Skin of body (tissue), 2 donors: ENCODE results near the gene AMPD2. TPM values are rescaled to one million over a fixed set of nuclear protein-coding genes. Genes with fewer than 3 reads are reported as not detected.

ENCODE experiments used
- DNase-seq: peaks from one replicate; lab custom pipeline; 2025; lab: John Stamatoyannopoulos, UW
- total RNA-seq: library from RNA; depleted of rRNA; stranded (reverse); fragments of >200 nt; gene quantifications from one replicate; pipeline ENCODE4 v1.2.3, GENCODE V29; 2014

Gene AMPD2
- total RNA-seq, 1 donor from 2014 or later, result 29.9 TPM

GRCh38 chr1:109616391-109616790 is 3.2 kb upstream of the AMPD2 start:
- DNase-seq, result no peak

GRCh38 chr1:109617291-109617801 is 2.3 kb upstream of the AMPD2 start:
- no peak for DNase-seq

DNA sequence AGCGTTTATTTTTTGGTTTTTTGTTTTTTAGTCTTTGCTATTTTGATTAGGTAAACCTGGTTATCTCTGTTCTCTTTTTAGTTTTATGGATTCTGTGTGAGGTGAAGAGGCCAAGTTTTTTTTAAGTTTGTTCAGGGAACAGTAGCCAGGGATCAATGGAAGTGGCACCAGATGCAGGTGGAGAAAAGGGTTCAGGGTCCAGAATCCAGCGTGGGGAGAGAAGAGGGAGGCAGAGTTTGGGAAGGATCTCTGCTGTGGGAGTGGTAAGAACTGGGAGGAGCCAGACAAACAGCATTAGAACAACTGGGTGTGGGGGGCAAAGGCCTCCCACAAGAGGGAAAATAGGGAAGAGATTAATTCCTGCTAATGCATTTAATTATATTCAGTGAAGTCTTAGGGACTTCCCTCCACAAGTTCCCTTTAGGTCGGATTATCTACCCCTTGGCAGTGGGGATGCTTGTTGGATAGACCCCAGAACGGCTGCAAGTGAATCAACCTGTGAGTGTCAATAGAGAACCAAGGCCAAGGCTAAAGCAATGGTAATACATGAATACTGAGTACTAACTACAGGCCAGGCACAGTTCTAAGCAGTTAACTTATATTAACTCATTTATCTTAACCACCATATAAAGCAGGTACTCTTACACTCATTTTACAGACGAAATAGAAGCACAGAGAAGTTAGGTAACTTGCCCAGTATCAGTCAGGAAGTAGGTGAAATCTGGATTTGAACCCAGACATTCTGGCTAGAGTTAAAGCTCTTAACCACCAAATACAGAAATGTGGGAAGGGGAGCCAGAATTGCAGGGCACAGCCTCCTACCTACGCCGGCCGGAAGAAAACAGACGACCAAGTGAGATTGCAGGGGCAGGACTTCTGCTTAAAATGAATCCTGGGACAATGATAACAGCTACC is 719 bp upstream of the AMPD2 start:
- no peak for DNase-seq

- peak; percentile 48 for DNase-seq
Measured at GRCh38 chr1:109620401-109620791, 759 bp downstream of the AMPD2 start.

DNA sequence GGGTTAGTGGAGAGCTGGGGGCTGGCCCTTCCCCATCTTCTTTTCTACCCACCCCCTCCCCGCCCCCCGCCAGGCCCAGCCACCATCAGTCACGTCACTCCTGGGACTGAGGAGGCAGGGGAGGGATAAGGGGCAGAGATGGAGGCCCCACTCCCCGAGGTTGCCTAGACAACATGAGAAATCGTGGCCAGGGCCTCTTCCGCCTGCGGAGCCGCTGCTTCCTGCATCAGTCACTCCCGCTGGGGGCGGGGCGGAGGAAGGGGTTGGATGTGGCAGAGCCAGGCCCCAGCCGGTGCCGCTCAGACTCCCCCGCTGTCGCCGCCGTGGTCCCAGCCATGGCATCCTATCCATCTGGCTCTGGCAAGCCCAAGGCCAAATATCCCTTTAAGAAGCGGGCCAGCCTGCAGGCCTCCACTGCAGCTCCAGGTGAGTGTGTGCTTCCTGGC is 1.2 kb downstream of the AMPD2 start:
- peak; percentile 96 for DNase-seq

GRCh38 chr1:109621379-109622136 is 1.9 kb downstream of the AMPD2 start:
- no peak for DNase-seq

DNA sequence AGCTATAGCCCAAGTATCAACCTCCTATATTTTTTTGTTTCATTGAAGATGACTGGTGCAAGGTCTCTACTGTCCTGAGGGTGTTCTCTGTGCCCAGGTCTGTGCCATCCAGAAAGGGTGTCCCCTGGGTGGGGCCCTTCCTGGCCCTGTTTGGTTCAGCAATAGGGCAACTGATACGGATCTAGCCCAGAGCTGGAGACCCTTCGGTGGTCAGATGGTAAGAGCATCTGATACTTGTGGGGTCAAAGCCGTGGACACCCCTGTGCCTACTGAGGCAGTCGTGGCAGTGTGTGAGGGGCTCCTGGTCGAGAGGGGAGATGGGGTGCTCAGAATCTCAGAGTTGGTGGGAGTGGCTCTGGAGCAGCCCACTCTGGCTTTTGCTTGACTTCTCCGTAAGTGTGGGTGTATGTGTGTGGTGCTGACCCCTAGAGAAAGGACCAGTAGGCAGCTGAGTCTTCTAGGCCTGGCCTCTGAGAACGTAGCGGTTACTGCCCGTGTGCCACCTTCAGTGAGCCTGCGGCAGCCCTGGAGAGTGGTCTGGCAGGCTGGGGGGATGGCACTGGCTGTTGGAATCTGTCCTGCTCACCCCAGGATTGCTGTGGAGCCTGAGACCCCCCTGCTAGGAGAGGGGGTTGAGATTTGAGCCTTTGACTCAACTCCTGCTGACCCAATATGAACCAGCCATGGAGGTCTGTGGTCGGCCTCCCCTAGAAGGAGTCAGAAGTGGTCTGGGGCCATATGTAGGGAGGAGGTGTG is 2.7 kb downstream of the AMPD2 start:
- no peak for DNase-seq

DNA sequence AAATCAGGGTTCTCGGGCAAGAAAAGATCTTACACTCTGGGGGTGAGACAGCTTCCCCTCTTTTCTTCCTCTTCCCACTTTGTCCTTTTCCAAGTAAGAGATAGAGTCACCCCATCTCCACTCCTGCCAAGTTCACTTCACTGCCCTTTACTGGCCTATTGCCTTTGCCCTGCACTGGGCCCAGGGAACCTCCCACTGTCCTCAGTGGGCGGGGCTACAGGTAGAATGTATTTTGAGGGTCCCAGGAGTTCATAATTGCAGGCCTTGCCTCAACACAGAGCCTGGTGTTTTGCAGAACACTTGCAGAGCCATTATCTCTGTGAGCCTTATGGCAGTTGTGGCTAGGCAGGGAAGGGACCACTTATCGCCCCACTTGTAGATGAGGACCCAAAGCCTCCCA is 3.3 kb downstream of the AMPD2 start:
- no peak for DNase-seq

DNA sequence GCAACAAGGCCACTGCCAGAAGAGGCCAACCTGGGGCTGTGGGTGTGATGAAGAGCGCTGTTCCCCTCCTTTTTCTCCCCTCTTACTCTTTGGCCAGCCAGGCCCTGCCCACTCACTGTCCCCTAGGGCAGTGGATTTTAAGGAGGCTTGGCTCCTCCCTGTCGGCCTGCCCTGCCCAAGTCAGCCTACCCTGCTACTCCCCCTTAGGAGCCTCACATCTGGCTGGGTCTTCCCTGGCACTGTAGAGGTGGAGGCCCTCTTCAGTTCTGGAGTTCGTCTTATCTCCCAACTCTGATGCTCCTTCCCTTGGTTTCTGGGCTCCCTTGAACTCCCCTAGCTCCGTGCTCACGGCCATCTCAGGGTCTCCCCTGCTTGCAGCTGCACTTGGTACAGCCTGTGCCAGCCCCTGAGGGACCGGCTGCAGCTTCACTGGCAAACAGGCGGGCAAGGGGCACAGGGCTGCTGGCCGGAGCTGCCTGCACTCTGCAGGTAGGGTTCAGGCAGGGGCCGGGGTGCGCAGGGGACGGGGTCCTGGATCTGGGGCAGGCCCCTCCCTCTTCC is 4.0 kb downstream of the AMPD2 start:
- DNase-seq, result no peak

- DNase-seq, result no peak
Measured at GRCh38 chr1:109624201-109625010, 4.8 kb downstream of the AMPD2 start.

- DNase-seq, result no peak
Measured at GRCh38 chr1:109625176-109625575, 5.5 kb downstream of the AMPD2 start.

- DNase-seq, result no peak
Measured at GRCh38 chr1:109625601-109626560, 6.2 kb downstream of the AMPD2 start.

- no peak for DNase-seq
Measured at GRCh38 chr1:109626682-109627408, 7.2 kb downstream of the AMPD2 start.

DNA sequence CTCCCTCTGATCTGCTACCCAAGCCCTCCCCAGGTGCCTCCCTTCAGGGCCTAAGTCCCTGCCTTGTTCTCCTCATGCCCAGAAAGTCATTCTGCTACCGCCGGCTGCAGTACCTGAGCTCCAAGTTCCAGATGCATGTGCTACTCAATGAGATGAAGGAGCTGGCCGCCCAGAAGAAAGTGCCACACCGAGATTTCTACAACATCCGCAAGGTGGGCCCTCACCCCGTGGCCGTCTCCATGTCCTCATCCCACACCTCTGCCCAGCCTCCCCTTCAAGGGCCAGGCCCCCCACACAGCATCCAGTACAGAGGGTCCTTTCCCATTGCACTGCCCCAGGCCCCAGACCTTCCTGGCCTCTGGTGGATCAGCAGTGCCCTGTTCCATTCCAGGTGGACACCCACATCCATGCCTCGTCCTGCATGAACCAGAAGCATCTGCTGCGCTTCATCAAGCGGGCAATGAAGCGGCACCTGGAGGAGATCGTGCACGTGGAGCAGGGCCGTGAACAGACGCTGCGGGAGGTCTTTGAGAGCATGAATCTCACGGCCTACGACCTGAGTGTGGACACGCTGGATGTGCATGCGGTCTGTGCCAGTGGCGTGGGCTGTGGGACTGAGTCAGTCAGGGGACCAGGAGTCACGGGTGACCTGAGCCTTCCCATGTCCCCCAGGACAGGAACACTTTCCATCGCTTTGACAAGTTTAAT is 8.2 kb downstream of the AMPD2 start:
- DNase-seq, result no peak

DNA sequence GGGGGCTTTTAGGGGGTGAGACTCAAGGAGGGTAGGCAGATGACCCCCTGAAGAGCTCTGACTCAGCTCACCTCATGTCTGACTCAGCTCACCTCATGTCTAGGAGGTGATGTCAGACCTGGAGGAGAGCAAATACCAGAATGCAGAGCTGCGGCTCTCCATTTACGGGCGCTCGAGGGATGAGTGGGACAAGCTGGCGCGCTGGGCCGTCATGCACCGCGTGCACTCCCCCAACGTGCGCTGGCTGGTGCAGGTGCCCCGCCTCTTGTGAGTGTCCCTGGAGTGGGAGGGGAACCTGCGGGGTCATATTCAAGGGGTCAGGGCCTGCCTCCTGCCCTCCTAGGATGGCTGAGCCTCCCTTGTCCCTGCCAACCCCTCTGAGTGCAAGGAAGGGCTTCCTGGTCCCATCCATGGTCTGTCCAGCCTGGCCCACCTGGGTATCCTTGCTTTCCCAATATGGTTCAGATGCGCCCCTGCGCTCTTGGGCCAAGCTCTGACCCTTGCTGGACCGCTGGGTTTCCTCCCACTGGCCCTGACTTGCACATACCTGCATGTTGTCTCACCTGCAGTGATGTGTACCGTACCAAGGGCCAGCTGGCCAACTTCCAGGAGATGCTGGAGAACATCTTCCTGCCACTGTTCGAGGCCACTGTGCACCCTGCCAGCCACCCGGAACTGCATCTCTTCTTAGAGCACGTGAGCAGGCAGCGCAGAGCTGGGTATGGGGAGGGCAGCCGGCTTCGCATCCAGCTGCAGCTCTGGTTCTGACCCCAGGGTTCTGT is 9.1 kb downstream of the AMPD2 start:
- no peak for DNase-seq

DNA sequence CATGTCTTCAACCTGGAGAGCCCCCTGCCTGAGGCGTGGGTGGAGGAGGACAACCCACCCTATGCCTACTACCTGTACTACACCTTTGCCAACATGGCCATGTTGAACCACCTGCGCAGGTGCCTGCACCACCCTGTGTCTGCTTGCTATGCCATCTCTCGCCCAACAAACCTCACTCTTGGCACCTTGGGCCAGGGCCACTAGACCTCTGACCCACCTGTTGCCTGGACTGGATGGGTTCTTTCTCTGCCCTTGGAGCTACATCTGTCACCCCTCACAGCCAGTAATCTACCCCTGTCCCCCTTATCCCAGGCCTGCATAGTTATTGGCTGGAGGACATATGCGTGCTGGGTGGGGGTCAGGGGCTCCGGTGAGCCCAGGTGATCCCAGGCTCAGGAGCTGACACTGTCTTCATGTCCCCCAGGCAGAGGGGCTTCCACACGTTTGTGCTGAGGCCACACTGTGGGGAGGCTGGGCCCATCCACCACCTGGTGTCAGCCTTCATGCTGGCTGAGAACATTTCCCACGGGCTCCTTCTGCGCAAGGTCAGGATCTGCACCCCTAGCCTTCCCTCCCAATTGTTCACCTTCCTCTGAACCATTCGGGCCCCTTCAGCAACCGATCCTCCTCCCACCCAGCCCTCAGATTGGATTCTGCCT is 9.9 kb downstream of the AMPD2 start:
- no peak for DNase-seq
